PC-3 (cell line): Measurements from ENCODE around the gene HSPA8.

ENCODE experiments used
- EZH2 ChIP-seq: fragments of 300-600 bp; sonication (generic); IDR thresholded peaks from one replicate; pipeline ENCODE4 v1.6.1; 2017; ENCODE audit warnings: antibody characterized with exemption, mild to moderate bottlenecking, low read length; ENCODE audit not compliant: unreplicated experiment
- EZH2phosphoT487 ChIP-seq: fragments of 300-600 bp; sonication (generic); IDR thresholded peaks from 2 replicates; pipeline ENCODE4 v1.6.1; 2018; ENCODE audit warnings: mild to moderate bottlenecking, antibody characterized with exemption, low read length, borderline replicate concordance
- TF ChIP-seq, protein P1 (sequence below): fragments of 300-600 bp; sonication (generic); conservative IDR thresholded peaks from 2 replicates; pipeline ENCODE4 v1.5.1; 2017; ENCODE audit warnings: antibody characterized with exemption, low read depth, mild to moderate bottlenecking, low read length

DNA sequence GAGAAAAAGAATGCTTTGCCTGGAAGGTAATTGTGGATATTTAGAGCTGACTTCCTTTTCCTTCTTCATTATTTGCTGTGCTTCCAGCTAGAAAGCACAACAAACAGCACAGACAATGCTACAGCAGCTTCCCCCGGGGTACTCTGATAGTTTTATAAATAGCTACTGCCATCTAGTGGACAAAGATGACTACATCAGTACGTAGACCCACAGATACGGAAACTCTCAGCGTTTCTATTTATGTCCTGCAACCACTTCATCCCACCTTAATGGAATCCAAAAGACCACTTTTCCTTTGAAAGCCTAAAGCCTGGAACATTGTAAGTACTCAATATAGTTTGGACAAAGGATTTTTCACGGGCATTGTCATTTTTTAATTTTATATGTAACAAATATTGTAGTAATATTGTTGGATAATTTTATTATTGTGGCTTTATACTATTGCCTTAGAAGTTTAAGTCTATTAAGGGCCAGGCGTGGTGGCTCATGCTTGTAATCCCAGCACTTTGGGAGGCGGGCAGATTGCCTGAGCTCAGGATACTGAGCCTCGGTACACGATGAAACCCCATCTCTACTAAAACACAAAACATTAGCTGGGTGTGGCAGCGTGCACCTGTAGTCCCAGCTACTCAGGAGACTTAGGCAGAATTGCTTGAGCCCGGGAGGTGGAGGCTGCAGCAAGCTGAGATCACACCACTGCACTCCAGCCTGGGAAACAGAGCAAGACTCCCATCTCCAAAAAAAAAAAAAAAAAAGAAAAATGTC lies 7.5 kb downstream of the HSPA8 start:
- TF ChIP-seq, protein P1, sequence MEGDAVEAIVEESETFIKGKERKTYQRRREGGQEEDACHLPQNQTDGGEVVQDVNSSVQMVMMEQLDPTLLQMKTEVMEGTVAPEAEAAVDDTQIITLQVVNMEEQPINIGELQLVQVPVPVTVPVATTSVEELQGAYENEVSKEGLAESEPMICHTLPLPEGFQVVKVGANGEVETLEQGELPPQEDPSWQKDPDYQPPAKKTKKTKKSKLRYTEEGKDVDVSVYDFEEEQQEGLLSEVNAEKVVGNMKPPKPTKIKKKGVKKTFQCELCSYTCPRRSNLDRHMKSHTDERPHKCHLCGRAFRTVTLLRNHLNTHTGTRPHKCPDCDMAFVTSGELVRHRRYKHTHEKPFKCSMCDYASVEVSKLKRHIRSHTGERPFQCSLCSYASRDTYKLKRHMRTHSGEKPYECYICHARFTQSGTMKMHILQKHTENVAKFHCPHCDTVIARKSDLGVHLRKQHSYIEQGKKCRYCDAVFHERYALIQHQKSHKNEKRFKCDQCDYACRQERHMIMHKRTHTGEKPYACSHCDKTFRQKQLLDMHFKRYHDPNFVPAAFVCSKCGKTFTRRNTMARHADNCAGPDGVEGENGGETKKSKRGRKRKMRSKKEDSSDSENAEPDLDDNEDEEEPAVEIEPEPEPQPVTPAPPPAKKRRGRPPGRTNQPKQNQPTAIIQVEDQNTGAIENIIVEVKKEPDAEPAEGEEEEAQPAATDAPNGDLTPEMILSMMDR = peak; percentile 87
- no peak for TF ChIP-seq EZH2
- no peak for TF ChIP-seq EZH2phosphoT487
